ENCODE data around the gene IGSF21.

GRCh38 chr1:18390953-18391352 lies 283.4 kb downstream of the IGSF21 start:
- TF ChIP-seq POLR2A (IDR thresholded peaks at IDR 0.05) (no peak), CTCF (IDR thresholded peaks at IDR 0.05) (no peak)

Measured in tibial nerve (tissue), 3 donors.